Right ventricle myocardium inferior (tissue), 1 donor: ENCODE results near the gene RASL10A. TPM values are rescaled to one million over a fixed set of nuclear protein-coding genes. Genes with fewer than 3 reads are reported as not detected.
A peak's percentile ranks its signal among the peaks of the same experiment; 100 is the strongest.

Experiments
- ATAC-seq: fragments of 200-7000 bp; cut with Tn5 transposase; one replicate; pipeline ENCODE4 v1.9.1; 2020; ENCODE audit warnings: mild to moderate bottlenecking, moderate library complexity
- DNase-seq: peaks from one replicate; pipeline ENCODE4 v3.0.0; 2021; ENCODE audit errors: missing footprints
- intact Hi-C: fragments of 100-400 bp; cut with DNase I; formaldehyde crosslinking; loops from one replicate; pipeline ENCODE4 v1.11.0; 2022
- total RNA-seq: library from RNA; stranded (reverse); fragmentation: NEBNext Ultra II Directional; extraction: Animal tissue kit (Norgen Biotek cat#: 25700); gene quantifications from one replicate; pipeline ENCODE4 v1.2.1, GENCODE V29; 2021
- donor health status: DM: no; HTN: yes; CAD: no; lungs with severe emphysema.

RASL10A gene
- total RNA-seq, 1 donor from 2014 or later: 1.1 TPM

DNA sequence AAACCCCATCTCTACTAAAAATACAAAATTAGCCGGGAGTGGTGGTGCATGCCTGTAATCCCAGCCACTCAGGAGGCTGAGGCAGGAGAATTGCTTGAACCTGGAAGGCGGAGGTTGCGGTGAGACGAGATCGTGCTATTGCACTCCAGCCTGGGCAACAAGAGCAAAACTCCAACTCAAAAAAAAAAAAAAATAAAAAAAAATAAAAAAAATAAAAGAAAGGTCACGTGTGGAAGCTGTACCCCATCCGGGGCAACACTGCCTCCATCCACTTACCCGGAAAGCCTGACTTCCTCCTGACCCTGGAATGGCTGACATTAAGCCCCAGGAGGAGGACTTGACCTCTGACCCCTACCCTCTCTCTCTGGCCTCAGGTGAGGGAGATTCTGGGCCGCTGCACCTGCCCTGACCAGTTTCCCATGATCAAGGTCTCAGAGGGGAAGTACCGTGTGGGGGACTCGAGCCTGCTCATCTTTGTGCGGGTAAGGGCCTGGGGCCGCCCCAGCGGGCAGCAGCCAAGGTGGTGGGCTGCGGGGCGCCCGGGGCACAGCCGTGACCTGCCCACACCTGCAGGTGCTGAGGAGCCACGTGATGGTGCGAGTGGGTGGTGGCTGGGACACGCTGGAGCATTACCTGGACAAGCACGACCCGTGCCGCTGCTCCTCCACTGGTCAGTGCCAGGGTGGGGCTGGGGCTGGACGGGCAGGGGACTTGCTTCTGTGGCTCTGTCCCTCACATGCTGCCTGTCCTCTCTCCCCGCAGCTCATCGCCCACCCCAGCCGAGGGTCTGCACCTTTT, 5.2 kb downstream of the RASL10A start:
- ATAC-seq (no peak), DNase-seq (peak; percentile 80)
- intact Hi-C loops: loop anchor here (2.0 kb wide), 1 partner anchor 33 kb away; no protein-coding TSS in a partner anchor

DNA sequence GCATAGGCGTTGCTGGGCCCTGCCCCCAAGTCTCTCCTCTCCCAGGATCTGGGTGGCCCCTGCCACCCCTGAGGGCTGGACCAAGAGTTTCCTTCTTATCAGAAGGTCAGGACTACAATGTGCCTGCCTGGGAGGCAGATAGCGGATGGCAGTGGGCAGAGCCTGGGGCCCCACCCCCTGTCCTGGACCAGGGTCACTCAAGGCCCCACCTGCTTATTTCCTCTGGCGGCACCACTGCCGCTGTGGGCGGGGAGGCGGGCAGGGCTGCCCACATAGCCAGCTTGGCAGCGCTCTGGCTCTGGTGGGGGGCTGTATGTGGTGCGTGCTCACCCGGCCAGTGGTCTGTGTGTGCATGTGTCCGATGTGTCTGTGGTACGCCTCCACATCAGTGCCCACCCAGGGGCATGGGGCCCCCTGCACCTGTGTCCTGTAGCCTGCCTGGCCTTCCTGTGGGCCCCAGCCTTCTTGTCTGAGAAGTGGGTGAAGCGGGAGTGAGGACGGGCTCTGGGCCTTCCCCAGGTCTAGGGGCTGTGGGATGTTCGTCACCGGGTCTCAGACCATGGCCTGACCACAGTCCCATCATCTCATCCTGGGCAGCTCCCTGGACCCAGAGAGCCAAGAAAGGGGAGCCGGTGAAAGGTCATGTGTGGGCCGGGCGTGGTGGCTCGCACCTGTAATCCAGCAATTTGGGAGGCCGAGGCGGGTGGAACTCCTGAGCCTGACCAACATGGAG, 6.0 kb downstream of the RASL10A start:
- intact Hi-C loops: loop anchor here (2.0 kb wide), 1 partner anchor 33 kb away; no protein-coding TSS in a partner anchor
- peak; percentile 82 for DNase-seq
- ATAC-seq: peak; percentile 23

DNA sequence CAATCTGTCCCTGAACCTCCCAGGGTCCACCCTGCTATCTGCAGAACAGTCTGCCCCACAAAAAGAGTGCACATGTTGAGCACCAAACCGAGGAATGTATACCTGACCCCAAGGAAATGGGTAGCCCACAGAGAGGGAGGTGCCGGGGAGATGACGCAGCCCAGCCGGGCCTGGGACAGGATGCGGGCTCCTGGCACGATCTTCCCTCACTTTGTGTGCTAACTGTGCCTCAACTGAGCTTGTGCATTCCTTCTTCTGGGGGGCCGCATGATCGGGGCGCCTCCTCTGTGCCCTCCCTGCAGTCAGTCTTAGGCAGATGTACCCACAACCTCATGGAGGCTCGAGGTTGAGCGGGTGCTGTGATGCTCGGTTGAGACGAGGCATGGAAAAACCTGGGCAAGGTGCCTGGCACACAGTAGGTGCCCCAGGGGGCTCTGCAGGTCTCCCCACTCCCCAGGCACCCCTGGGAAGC, 6.7 kb downstream of the RASL10A start:
- ATAC-seq (no peak), DNase-seq (no peak)
- intact Hi-C loops: no loop called here

- ATAC-seq (no peak), DNase-seq (no peak)
- intact Hi-C loops: no loop called here
These were observed 7.2 kb downstream of the RASL10A start for GRCh38 chr22:29308148-29308790.

DNA sequence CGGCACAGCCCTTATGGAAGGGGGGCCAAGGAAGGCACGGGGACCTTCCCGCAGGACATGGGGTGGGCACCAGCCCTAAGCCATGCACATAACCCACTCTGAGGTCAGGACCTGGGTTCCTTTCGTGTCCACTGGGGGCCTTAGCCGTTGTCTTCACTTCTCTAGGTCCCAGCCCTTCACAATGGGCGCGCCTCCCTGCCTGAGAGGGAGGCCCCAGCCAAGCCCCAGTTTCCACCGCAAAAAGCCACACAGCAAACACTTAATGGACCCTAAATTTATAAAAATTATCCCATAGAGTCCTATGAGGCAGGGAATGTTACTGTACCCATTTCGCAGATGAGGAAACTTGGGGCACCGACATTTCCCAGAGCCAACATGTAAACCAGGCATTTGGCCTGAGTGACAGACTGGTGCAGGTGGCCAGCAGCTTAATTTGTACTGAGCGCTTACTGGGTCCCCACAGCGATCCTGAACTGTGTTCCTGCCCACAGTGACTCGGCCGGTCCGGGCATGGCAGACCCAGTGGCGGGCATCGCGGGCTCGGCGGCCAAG, 7.8 kb downstream of the RASL10A start:
- intact Hi-C loops: loop anchor here (2.0 kb wide), 1 partner anchor 39 kb away; the partner anchor contains the start of gene EWSR1
- no peak for DNase-seq

GRCh38 chr22:29306835-29307595, 8.5 kb downstream of the RASL10A start:
- DNase-seq: peak; percentile 93
- peak; percentile 74 for ATAC-seq
- intact Hi-C loops: loop anchor here (1.0 to 2.0 kb wide), 2 partner anchors 38 to 52 kb away; partner anchors contain the start of gene EWSR1

More for the DNA sequence above, 7.8 kb downstream of the RASL10A start:
- ATAC-seq: no peak

- ATAC-seq (peak; percentile 76), DNase-seq (peak; percentile 92)
- intact Hi-C loops: loop anchor here (1.0 to 2.0 kb wide), 2 partner anchors 38 to 53 kb away; partner anchors contain the start of gene EWSR1
These were observed 9.2 kb downstream of the RASL10A start, which contains the start of gene GAS2L1 for GRCh38 chr22:29306175-29306834. TSS of gene GAS2L1 (plus strand) at chr22:29306650. CDS start at chr22:29308106, 1,456 bp downstream.

DNA sequence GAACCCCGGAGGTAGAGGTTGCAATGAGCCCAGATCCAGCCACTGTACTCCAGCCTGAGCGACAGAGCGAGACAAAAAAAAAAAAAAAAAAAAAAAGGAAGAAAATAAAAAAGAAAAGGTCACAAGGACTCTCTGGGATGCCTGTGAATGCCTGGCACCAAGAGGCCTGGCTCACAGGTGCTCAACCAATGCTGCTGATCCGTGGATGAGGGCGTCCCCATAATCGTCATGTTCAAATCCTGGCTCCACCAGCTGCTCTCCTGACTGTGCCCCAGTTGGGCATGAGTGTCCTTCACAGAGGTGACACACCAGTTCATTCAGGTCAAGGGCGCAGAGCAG, 9.7 kb downstream of the RASL10A start:
- no peak for DNase-seq
- intact Hi-C loops: loop anchor here (1.0 to 2.0 kb wide), 2 partner anchors 37 to 53 kb away; partner anchors contain the start of gene EWSR1

DNA sequence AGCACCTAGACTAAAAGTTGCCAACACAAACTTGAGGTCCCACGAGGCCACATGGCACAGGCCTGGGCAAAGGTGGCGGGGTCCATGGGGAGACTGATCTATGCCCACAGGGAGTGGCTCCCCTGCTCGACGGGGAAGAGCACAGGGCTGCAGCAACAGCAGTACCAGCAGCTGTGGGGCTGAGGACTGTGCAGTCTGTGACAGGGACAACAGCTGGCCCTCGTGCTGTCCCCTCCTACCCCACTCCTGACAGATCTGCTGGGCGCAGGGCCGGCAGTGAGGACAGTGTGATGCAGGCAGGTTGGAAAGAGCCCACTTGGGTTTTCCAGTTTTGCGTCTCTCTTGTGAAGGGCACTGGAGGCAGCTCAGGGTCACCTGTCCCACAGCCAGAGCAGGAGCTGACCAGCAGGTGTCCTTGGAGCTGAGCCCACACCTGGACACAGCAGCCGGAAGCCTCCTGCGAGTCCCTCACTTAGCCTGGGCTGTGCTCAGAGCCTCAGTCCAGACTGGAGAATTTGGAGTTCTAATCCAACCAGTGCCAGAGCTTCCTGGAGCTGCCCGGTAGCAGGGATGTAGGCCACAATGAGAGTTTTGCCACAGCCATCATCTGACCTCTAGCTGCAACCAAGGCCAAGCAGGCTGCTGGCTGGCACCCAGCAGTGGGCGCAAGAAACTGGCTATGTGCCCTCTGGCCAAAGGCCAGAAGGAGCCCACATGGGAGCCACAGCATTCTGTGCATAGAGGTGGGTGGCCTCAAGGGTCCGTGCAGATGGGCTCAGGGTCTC, 12.6 kb downstream of the RASL10A start:
- no peak for ATAC-seq
- DNase-seq: no peak
- intact Hi-C loops: no loop called here

More for the DNA sequence above, 9.7 kb downstream of the RASL10A start:
- no peak for ATAC-seq

DNA sequence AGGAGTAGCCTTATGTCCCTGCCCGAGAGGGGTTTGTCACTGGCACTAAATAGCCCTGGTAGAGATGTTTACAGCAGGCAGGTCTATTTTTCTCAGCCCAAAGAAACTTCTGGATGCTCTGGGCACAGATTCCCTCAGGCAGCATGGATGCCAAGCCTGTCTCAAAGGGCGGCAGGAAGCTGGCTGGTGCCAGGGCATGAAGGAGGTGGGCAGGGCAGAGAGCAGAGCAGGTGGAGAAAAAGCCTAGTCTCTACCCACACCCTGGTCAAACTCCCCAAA, 13.2 kb downstream of the RASL10A start:
- intact Hi-C loops: no loop called here
- no peak for ATAC-seq
- DNase-seq: no peak

DNA sequence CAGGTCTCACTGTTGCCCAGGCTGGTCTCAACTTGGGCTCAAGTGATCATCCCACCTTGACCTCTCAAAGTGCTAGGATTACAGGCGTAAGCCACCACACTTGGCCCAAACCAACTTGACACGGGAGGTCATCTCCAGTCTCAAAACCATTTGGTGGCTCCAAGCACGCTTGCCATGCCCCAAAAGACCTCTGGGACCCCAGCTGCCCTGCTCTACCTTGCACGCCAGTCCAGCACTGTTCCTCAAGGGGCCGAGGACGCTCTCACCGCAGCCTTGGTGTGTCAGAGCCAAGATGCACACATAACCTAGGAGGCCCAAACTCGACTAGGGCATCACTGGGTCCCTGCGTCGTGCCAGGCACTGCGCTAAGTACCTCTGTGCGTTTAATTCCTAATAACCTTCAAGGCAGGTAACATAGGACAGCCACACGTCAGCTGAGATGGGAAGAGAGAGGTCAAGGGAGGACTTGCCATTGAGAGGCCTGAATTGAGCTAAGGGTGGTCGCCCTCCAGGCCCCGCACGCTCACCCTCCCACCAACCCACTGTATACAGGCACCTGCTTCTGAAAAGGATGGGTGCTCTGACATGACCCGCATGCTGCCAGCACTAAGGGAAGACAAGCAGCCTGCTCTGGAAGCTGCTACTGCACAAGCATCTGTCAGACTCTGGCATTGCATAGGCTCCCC, 13.6 kb downstream of the RASL10A start:
- DNase-seq: no peak
- no peak for ATAC-seq
- intact Hi-C loops: no loop called here

GRCh38 chr22:29300807-29301601, 14.5 kb downstream of the RASL10A start:
- ATAC-seq (no peak), DNase-seq (no peak)
- intact Hi-C loops: no loop called here

- no peak for ATAC-seq
- intact Hi-C loops: no loop called here
These were observed 15.1 kb downstream of the RASL10A start for GRCh38 chr22:29300467-29300806.

DNA sequence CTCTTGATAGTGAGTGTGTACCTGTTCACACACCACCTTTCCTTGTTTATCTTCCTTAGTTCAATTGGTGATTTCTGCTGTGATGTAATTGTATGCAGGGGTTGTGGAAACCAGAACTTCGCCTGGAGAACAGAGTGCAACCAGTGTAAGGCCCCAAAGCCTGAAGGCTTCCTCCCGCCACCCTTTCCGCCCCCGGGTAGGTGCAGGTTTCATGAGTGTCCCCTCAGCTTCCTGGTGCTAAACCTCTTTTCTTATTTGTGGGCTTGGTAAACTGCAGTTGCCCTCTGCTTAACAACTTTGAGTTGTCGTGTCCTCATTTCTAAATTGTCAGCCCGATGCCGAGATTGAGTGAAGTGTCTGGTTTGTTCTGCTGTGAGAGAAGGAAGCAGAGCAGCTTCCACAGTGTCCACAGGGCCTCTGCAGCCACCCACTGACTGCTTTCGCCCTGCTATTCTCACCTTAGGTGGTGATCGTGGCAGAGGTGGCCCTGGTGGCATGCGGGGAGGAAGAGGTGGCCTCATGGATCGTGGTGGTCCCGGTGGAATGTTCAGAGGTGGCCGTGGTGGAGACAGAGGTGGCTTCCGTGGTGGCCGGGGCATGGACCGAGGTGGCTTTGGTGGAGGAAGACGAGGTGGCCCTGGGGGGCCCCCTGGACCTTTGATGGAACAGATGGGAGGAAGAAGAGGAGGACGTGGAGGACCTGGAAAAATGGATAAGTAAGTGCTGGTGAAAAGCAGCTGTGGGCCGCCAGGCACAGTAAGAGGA, 16.2 kb downstream of the RASL10A start:
- intact Hi-C loops: no loop called here
- DNase-seq: no peak
- no peak for ATAC-seq

More at GRCh38 chr22:29300467-29300806, 15.1 kb downstream of the RASL10A start:
- DNase-seq: no peak

- intact Hi-C loops: no loop called here
- DNase-seq (no peak), ATAC-seq (no peak)
These were observed 16.9 kb downstream of the RASL10A start for GRCh38 chr22:29298641-29299040.
